GM12878 (cell line): ENCODE measurements around the gene MIAT. TPM values are rescaled to one million over a fixed set of nuclear protein-coding genes. Genes with fewer than 3 reads are reported as not detected.

Experiments used
- ATAC-seq: fragments of 200-7000 bp; cut with Tn5 transposase; 3 replicates; pipeline ENCODE4 v1.9.1; 2020; ENCODE audit warnings: mild to moderate bottlenecking, moderate library complexity
- BruUV-seq: library from RNA; stranded (reverse); fragments of 400-500 nt; replicated peaks from 2 replicates; lab custom pipeline; 2021; lab: Mats Ljungman, UMichigan
- CTCF ChIA-PET: fragments of 300-600 bp; sonication (Branson Sonifier 250); formaldehyde crosslinking; extraction: SDS; loops from one replicate; lab custom pipeline; 2021; ENCODE audit warnings: inconsistent platforms; lab: Yijun Ruan, JAX
- POLR2A ChIA-PET: fragments of 350-600 bp; formaldehyde crosslinking; extraction: SDS; loops from one replicate; lab custom pipeline; 2021; ENCODE audit warnings: inconsistent platforms; lab: Charles Lee
- RAD21 ChIA-PET: fragments of 300-600 bp; sonication (Branson Sonifier 250); formaldehyde crosslinking; loops from one replicate; lab custom pipeline; 2023; ENCODE audit warnings: antibody characterized with exemption; ENCODE audit not compliant: unreplicated experiment; lab: Charles Lee
- SMC1A ChIA-PET: fragments of 300-600 bp; sonication (Branson Sonifier 250); formaldehyde crosslinking; loops from one replicate; lab custom pipeline; 2023; ENCODE audit not compliant: unreplicated experiment, uncharacterized antibody; lab: Charles Lee
- DNase-seq: peaks from one replicate; pipeline ENCODE4 v3.0.0-alpha.2; 2011; ENCODE audit warnings: low read depth, low spot score
- FAIRE-seq: peaks from 3 replicates; lab custom pipeline; 2011; peaks lifted over from hg19 to GRCh38; lab: Jason Lieb, UNC
- H2AFZ ChIP-seq: 2 replicates; pipeline ENCODE4 v1.6.0; 2011; ENCODE audit warnings: low read depth, low read length, control low read depth; ENCODE audit not compliant: control insufficient read depth
- H3K27ac ChIP-seq: 2 replicates; pipeline ENCODE4 v1.5.1; 2011; ENCODE audit warnings: control low read depth; ENCODE audit not compliant: control insufficient read depth, insufficient read depth
- H3K27me3 ChIP-seq, 2 experiments: replicated peaks in 1 of 2; 2 replicates each; pipeline versions ENCODE4 v1.6.0 to v1.6.1; 2011; ENCODE audit warnings: low read length in 1 of 2; ENCODE audit not compliant: control insufficient read depth in 2 of 2, insufficient read depth in 2 of 2
- H3K36me3 ChIP-seq, 2 experiments: 2 replicates each; pipeline ENCODE4 v1.5.1; 2011; ENCODE audit warnings: low read length in 1 of 2; ENCODE audit not compliant: control insufficient read depth in 2 of 2, insufficient read depth in 2 of 2
- H3K4me1 ChIP-seq: 2 replicates; pipeline ENCODE4 v1.6.1; 2011; ENCODE audit warnings: mild to moderate bottlenecking, low read length, moderate library complexity, mixed read lengths; ENCODE audit not compliant: control insufficient read depth, insufficient read depth
- H3K4me2 ChIP-seq: 2 replicates; pipeline ENCODE4 v1.6.0; 2011; ENCODE audit warnings: control low read depth; ENCODE audit not compliant: control insufficient read depth, insufficient read depth
- H3K4me3 ChIP-seq: fragments of 200-600 bp; sonication (generic); 2 replicates; pipeline ENCODE4 v1.5.1; 2016
- H3K79me2 ChIP-seq: 2 replicates; pipeline ENCODE4 v1.6.0; 2011; ENCODE audit warnings: low read length; ENCODE audit not compliant: control insufficient read depth, insufficient read depth
- H3K9ac ChIP-seq: 2 replicates; pipeline ENCODE4 v1.8.0; 2011; ENCODE audit warnings: low read length, control low read depth, mixed read lengths; ENCODE audit not compliant: control insufficient read depth, insufficient read depth
- H3K9me3 ChIP-seq: replicated peaks from 3 replicates; pipeline ENCODE4 v1.5.1; 2011; ENCODE audit warnings: mild to moderate bottlenecking, low read length; ENCODE audit not compliant: control insufficient read depth, insufficient read depth
- H4K20me1 ChIP-seq: 2 replicates; pipeline ENCODE4 v1.6.0; 2011; ENCODE audit not compliant: control insufficient read depth, insufficient read depth
- WGBS: methylation state at CpG from one replicate; pipeline ENCODE4 v1.1.6; 2016; ENCODE audit warnings: low lambda C conversion rate; ENCODE audit not compliant: insufficient replicate concordance, insufficient coverage; ENCODE audit errors: missing lambda C conversion rate; 5-methylcytosine and 5-hydroxymethylcytosine counted together
- in situ Hi-C: fragments of 300-500 bp; cut with MboI; formaldehyde crosslinking; loops from 9 replicates; pipeline ENCODE4 v1.14.3; 2018; ENCODE audit warnings: mixed read lengths
- intact Hi-C: fragments of 100-400 bp; cut with micrococcal nuclease; formaldehyde crosslinking; loops from one replicate; pipeline ENCODE4 v1.14.2; 2022; ENCODE audit not compliant: unreplicated experiment
- polyA plus RNA-seq, 11 experiments: library from polyadenylated mRNA; depleted of rRNA in 4 of 11; unstranded in 6 of 11; stranded (reverse) in 5 of 11; fragments of >200 nt; fragmentation: Nextera tagmentation in 4 of 11; fragmentation: Illumina TruSeq in 1 of 11; extraction: Ambion mirVana in 4 of 11; extraction: Trizol in 1 of 11; gene quantifications; 1 replicate in 1 of 11; 2 replicates in 10 of 11; pipeline versions ENCODE4 v1.2.1 to v1.2.3, GENCODE V29; 2011 to 2016; ENCODE audit warnings: inconsistent platforms in 2 of 11, missing spikeins in 2 of 11, low read depth in 1 of 11
- total RNA-seq, 4 experiments: library from RNA; depleted of rRNA in 3 of 4; stranded (reverse); fragments of >200 nt in 3 of 4; fragmentation: Illumina TruSeq in 1 of 4; extraction: Trizol in 1 of 4; gene quantifications; 2 replicates each; pipeline versions ENCODE4 v1.2.1 to v1.2.3, GENCODE V29; 2013 to 2021
- TF ChIP-seq, protein P1 (sequence below): IDR thresholded peaks from 2 replicates; pipeline ENCODE4 v1.6.1; 2011; ENCODE audit warnings: mild to moderate bottlenecking, low read depth, low read length, moderate library complexity; ENCODE audit not compliant: insufficient replicate concordance
- TF ChIP-seq, protein P2 (sequence below): IDR thresholded peaks from 2 replicates; pipeline ENCODE4 v1.6.1; 2012; ENCODE audit warnings: mild to moderate bottlenecking, low read depth, low read length

Gene MIAT
- total and polyA plus RNA-seq, 10 of the 15 experiments (the other 5 are each of a cell fraction or from before 2014, with no cell fraction given), result 0.39 to 13.7 (median 4.6) TPM

DNA sequence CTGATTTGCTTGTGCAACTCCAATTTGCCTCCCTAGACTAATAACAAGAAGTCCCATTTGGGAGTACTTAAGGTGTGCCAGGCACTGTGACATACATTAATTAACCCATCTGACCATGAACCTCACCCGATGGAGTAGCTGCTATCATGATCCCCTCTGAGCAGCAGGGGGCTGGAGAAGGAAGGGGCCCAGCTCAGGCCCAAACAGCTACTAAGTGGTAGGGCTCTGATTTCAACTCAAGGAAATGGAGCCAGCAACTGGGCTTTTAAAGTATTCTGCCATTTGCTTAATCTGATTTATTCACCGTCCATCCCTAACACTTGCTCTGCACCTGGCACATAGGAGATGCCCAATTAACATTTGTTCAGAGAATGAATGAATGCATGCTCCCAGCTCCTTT lies 40.7 kb upstream of the MIAT start:
- Histone ChIP-seq H3K4me1 (peaks cover 18% of the 10 kb centered on the region), H3K4me3 (no peak overlapping the region), H3K27ac (no peak overlapping the region), H3K27me3 (no peaks in the 10 kb centered on the region), H3K9me3 (no peaks in the 10 kb centered on the region), H4K20me1 (no peaks in the 10 kb centered on the region), H3K36me3 (no peaks in the 10 kb centered on the region)
- SMC1A ChIA-PET, result no interaction called here
- 68% methylated on average over 2 of the region's 2 CpGs for WGBS
- POLR2A ChIA-PET, result interaction anchor here (0.6 kb wide), 1 partner anchor 115 kb away, joined by 5 read pairs; no protein-coding TSS in a partner anchor
- RAD21 ChIA-PET, result interaction anchor here (0.6 kb wide), 1 partner anchor 28 kb away, joined by 3 read pairs; no protein-coding TSS in a partner anchor
- no peak for ATAC-seq
- in situ Hi-C loops, result no loop called here
- no peak for FAIRE-seq
- no peak for DNase-seq
- TF ChIP-seq, protein P1, sequence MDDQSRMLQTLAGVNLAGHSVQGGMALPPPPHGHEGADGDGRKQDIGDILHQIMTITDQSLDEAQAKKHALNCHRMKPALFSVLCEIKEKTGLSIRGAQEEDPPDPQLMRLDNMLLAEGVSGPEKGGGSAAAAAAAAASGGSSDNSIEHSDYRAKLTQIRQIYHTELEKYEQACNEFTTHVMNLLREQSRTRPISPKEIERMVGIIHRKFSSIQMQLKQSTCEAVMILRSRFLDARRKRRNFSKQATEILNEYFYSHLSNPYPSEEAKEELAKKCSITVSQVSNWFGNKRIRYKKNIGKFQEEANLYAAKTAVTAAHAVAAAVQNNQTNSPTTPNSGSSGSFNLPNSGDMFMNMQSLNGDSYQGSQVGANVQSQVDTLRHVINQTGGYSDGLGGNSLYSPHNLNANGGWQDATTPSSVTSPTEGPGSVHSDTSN, result no peak
- TF ChIP-seq, protein P2, sequence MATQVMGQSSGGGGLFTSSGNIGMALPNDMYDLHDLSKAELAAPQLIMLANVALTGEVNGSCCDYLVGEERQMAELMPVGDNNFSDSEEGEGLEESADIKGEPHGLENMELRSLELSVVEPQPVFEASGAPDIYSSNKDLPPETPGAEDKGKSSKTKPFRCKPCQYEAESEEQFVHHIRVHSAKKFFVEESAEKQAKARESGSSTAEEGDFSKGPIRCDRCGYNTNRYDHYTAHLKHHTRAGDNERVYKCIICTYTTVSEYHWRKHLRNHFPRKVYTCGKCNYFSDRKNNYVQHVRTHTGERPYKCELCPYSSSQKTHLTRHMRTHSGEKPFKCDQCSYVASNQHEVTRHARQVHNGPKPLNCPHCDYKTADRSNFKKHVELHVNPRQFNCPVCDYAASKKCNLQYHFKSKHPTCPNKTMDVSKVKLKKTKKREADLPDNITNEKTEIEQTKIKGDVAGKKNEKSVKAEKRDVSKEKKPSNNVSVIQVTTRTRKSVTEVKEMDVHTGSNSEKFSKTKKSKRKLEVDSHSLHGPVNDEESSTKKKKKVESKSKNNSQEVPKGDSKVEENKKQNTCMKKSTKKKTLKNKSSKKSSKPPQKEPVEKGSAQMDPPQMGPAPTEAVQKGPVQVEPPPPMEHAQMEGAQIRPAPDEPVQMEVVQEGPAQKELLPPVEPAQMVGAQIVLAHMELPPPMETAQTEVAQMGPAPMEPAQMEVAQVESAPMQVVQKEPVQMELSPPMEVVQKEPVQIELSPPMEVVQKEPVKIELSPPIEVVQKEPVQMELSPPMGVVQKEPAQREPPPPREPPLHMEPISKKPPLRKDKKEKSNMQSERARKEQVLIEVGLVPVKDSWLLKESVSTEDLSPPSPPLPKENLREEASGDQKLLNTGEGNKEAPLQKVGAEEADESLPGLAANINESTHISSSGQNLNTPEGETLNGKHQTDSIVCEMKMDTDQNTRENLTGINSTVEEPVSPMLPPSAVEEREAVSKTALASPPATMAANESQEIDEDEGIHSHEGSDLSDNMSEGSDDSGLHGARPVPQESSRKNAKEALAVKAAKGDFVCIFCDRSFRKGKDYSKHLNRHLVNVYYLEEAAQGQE, result no peak
- TF ChIP-seq, all 136 proteins: peak for 0
- intact Hi-C loops, result no loop called here
- H2AFZ ChIP-seq, result no peak overlapping the region
- no peak overlapping the region for H3K9ac ChIP-seq
- no peak overlapping the region for H3K4me2 ChIP-seq
- CTCF ChIA-PET, result interaction anchor here (0.6 kb wide), 1 partner anchor 784 kb away, joined by 3 read pairs; no protein-coding TSS in a partner anchor
- no TSS peak for BruUV-seq
- H3K79me2 ChIP-seq, result no peaks in the 10 kb centered on the region
